ENCODE measurements around the gene SRGAP1.

Gene SRGAP1

DNA sequence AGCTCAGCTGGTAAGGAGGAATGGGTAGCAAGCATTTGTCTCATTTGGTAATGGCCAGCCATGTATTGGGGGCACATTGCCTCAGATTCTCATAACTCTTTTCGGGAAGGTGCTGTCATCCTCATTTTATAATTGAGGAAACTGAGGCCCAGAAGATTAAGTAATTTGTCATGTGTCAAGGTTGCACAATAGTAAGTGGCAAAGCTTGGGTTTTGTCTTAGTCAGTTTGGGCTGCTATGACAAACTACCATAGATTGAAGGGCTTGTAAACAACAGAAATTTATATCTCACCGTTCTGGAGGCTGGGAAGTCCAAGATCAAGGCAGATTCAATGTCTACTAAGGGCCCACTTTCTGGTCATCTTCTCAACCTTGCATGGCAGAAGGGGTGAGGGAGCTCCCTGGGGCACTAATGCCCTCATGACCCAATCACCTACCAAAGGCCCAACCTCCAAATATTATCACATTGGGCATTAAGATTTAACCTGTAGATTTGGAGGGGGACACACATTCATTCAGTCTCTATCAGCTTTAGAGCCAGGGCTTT is 99.6 kb downstream of the SRGAP1 start:
- Histone ChIP-seq H3K4me3 (ENCODE audit: low read depth, low read length, poor library complexity, severe bottlenecking) (no peak overlapping the region), H3K4me2 (ENCODE audit: low read length) (no peak overlapping the region), H3K4me1 (ENCODE audit: insufficient read depth, low read length, severe bottlenecking) (no peaks in the 10 kb centered on the region), H2AFZ (ENCODE audit: low read length) (no peak overlapping the region), H4K20me1 (ENCODE audit: insufficient read depth, low read length) (no peaks in the 10 kb centered on the region), H3F3A (ENCODE audit: insufficient read depth, low read length) (no peaks in the 10 kb centered on the region), H3K79me2 (ENCODE audit: insufficient read depth, low read length) (no peaks in the 10 kb centered on the region), H3K9me3 (ENCODE audit: low read length) (no peaks in the 10 kb centered on the region), H3K27ac (ENCODE audit: low read depth, low read length, poor library complexity, severe bottlenecking) (no peak overlapping the region), H3K27me3 (ENCODE audit: insufficient read depth, low read length) (no peaks in the 10 kb centered on the region), H3K36me3 (ENCODE audit: insufficient read depth, low read length) (no peaks in the 10 kb centered on the region), H3K9me2 (ENCODE audit: low read depth, low read length) (no peaks in the 10 kb centered on the region), H3K9ac (ENCODE audit: low read length) (no peak overlapping the region)
- TF ChIP-seq CTCF (IDR thresholded peaks at IDR 0.05; ENCODE audit: low read length) (no peak), EZH2 (IDR thresholded peaks at IDR 0.05; ENCODE audit: borderline replicate concordance, low read length) (no peak)

DNA sequence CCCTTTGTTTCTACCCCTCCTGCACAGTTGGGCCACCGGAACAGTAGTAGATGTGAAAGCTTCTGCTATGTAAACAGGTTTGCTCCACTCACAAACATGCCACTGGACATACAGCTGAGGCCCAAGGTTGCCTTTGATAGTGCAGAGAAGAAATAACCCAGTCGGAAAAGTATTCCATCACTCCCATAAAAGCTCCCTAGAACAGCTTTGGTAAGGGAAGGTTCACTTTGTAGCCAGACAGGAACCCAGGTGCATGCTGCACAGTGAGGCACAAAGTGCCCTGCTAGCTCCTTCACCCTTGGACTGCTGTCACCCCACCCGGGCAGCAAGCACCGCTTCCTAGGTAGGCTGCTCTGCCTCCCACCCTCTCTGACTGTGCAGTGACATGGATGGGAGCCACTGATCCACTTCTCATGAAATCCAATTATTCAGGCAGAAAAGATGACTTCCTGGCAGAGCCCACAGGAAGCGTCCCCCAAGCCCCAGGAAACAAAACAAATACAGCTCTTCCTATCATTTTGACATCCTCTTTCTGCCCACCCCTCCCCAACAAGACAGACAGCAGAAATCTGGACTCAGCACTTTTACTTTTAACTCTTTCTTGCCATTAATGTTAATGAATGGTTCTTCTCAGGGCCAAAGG is 100.2 kb downstream of the SRGAP1 start:
- Histone ChIP-seq H3K27ac (ENCODE audit: low read depth, low read length, poor library complexity, severe bottlenecking) (no peak overlapping the region), H3F3A (ENCODE audit: insufficient read depth, low read length) (no peaks in the 10 kb centered on the region), H3K4me3 (ENCODE audit: low read depth, low read length, poor library complexity, severe bottlenecking) (no peak overlapping the region), H2AFZ (ENCODE audit: low read length) (no peak overlapping the region), H3K79me2 (ENCODE audit: insufficient read depth, low read length) (no peaks in the 10 kb centered on the region), H3K36me3 (ENCODE audit: insufficient read depth, low read length) (no peaks in the 10 kb centered on the region), H4K20me1 (ENCODE audit: insufficient read depth, low read length) (no peaks in the 10 kb centered on the region), H3K9ac (ENCODE audit: low read length) (no peak overlapping the region), H3K9me3 (ENCODE audit: low read length) (no peaks in the 10 kb centered on the region), H3K4me2 (ENCODE audit: low read length) (no peak overlapping the region), H3K4me1 (ENCODE audit: insufficient read depth, low read length, severe bottlenecking) (no peaks in the 10 kb centered on the region), H3K27me3 (ENCODE audit: insufficient read depth, low read length) (no peaks in the 10 kb centered on the region), H3K9me2 (ENCODE audit: low read depth, low read length) (no peaks in the 10 kb centered on the region)
- TF ChIP-seq CTCF (IDR thresholded peaks at IDR 0.05; ENCODE audit: low read length) = no peak
- TF ChIP-seq EZH2 (IDR thresholded peaks at IDR 0.05; ENCODE audit: borderline replicate concordance, low read length) = no peak

- Histone ChIP-seq H3K9me3 (ENCODE audit: low read length) (no peaks in the 10 kb centered on the region), H3K9me2 (ENCODE audit: low read depth, low read length) (no peaks in the 10 kb centered on the region), H3K27ac (ENCODE audit: low read depth, low read length, poor library complexity, severe bottlenecking) (no peak overlapping the region), H3K79me2 (ENCODE audit: insufficient read depth, low read length) (no peaks in the 10 kb centered on the region), H3K4me1 (ENCODE audit: insufficient read depth, low read length, severe bottlenecking) (no peaks in the 10 kb centered on the region), H3K4me3 (ENCODE audit: low read depth, low read length, poor library complexity, severe bottlenecking) (no peak overlapping the region), H3K36me3 (ENCODE audit: insufficient read depth, low read length) (no peaks in the 10 kb centered on the region), H3K27me3 (ENCODE audit: insufficient read depth, low read length) (no peaks in the 10 kb centered on the region), H4K20me1 (ENCODE audit: insufficient read depth, low read length) (no peaks in the 10 kb centered on the region), H2AFZ (ENCODE audit: low read length) (no peak overlapping the region), H3K4me2 (ENCODE audit: low read length) (no peak overlapping the region), H3F3A (ENCODE audit: insufficient read depth, low read length) (no peaks in the 10 kb centered on the region), H3K9ac (ENCODE audit: low read length) (no peak overlapping the region)
- TF ChIP-seq CTCF (IDR thresholded peaks at IDR 0.05; ENCODE audit: low read length) (no peak), EZH2 (IDR thresholded peaks at IDR 0.05; ENCODE audit: borderline replicate concordance, low read length) (no peak)
Observed at GRCh38 chr12:63945777-63946176, 101.3 kb downstream of the SRGAP1 start.

Measured in OCI-LY1 (cell line).